ENCODE data around the gene DOCK9.

Gene DOCK9

GRCh38 chr13:98947925-98948324 lies 29.9 kb downstream of the DOCK9 start:
- DNase-seq (ENCODE audit: low read depth): no peak
- in situ Hi-C loops (cut with HindIII; ENCODE audit: low sequenced_read_pairs): no loop called here
- TF ChIP-seq CTCF (IDR thresholded peaks at IDR 0.05; ENCODE audit: low read depth, low read length, missing control alignments): no peak
- H3K4me3 ChIP-seq (ENCODE audit: low read depth, low read length): no peak overlapping the region

GRCh38 chr13:98945863-98946605 lies 31.8 kb downstream of the DOCK9 start:
- DNase-seq (ENCODE audit: low read depth): no peak
- TF ChIP-seq CTCF (IDR thresholded peaks at IDR 0.05; ENCODE audit: low read depth, low read length, missing control alignments): no peak
- H3K4me3 ChIP-seq (ENCODE audit: low read depth, low read length): no peak overlapping the region
- in situ Hi-C loops (cut with HindIII; ENCODE audit: low sequenced_read_pairs): no loop called here

- no peak overlapping the region for H3K4me3 ChIP-seq (ENCODE audit: low read depth, low read length)
- no peak for TF ChIP-seq CTCF (IDR thresholded peaks at IDR 0.05; ENCODE audit: low read depth, low read length, missing control alignments)
- in situ Hi-C loops (cut with HindIII; ENCODE audit: low sequenced_read_pairs): no loop called here
- DNase-seq (ENCODE audit: low read depth): no peak
Measured at GRCh38 chr13:98944336-98944735, 33.5 kb downstream of the DOCK9 start.

GRCh38 chr13:98942997-98943396 lies 34.9 kb downstream of the DOCK9 start:
- no peak for TF ChIP-seq CTCF (IDR thresholded peaks at IDR 0.05; ENCODE audit: low read depth, low read length, missing control alignments)
- in situ Hi-C loops (cut with HindIII; ENCODE audit: low sequenced_read_pairs): no loop called here
- H3K4me3 ChIP-seq (ENCODE audit: low read depth, low read length): no peak overlapping the region
- DNase-seq (ENCODE audit: low read depth): no peak

- DNase-seq (ENCODE audit: low read depth): no peak
- in situ Hi-C loops (cut with HindIII; ENCODE audit: low sequenced_read_pairs): no loop called here
- no peak for TF ChIP-seq CTCF (IDR thresholded peaks at IDR 0.05; ENCODE audit: low read depth, low read length, missing control alignments)
- no peak overlapping the region for H3K4me3 ChIP-seq (ENCODE audit: low read depth, low read length)
Measured at GRCh38 chr13:98942485-98942884, 35.4 kb downstream of the DOCK9 start.

GRCh38 chr13:98941536-98941935 lies 36.3 kb downstream of the DOCK9 start:
- in situ Hi-C loops (cut with HindIII; ENCODE audit: low sequenced_read_pairs): no loop called here
- no peak for TF ChIP-seq CTCF (IDR thresholded peaks at IDR 0.05; ENCODE audit: low read depth, low read length, missing control alignments)
- H3K4me3 ChIP-seq (ENCODE audit: low read depth, low read length): no peak overlapping the region
- DNase-seq (ENCODE audit: low read depth): no peak

Data from astrocyte of the cerebellum (primary cell).